Measurements from ENCODE around the gene ERC1.

The ERC1 gene

DNA sequence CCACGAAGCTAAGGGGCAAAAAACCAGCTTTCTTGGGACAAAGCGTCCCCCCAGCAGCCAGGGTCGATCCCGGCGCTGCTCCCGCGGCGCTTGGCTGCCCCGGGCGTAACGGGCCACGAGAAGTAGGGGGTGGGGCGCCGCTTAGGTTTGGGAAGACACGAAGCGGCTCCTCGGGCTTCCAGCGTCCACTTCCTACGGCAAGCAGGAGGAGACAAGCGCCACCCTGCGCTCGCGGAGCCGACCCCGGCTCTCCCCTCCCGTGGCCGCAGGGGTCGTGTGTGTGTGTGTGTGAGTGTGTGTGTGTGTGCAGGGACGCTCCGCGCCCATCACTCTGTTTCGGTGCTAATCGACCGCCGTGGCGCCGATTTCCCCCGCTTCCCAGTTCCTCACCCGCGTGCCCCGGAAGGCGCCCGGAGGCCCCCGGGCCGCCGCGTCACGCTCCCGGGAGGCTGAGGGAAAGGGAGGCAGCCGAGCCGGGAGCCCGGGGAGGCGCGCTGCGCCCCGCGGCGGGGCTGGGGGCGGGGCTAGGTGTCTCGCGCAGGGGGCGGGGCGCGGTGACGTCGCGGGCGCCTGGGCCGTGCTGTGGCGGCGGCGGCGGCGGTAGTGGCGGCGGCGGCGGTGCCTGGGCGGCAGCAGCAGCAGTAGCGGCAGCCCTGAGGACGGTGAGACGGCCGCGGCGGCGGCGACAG lies at the start of gene ERC1:
ERC1 (plus strand) TSS at position 563 of the 689 bp plus-strand sequence. CDS start 36,681 bp downstream, outside the sequence.
- FAIRE-seq (no peak), DNase-seq (ENCODE audit: insufficient read length, low spot score) (peak; percentile 81)

DNA sequence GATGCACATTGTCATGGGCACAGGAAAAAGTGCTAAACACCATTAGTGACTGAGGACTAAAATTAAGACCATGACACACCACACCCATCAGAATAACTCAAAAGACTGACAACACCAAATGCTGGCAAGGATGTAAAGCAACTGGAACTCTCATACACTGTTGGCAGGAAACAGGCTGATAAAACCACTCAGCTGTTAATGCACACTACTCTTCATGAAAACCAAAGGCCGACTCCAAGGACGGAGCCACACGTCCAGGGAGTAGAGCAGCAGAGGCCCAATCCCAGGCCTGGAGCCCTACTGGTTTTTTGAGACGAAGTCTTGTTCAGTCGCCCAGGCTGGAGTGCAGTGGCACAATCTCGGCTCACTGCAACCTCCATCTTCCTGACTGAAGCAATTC lies 48.0 kb upstream of the ERC1 start:
- no peak for DNase-seq (ENCODE audit: insufficient read length, low spot score)
- no peak for FAIRE-seq

- FAIRE-seq, result no peak
- DNase-seq (ENCODE audit: insufficient read length, low spot score), result no peak
These were observed 46.8 kb upstream of the ERC1 start for GRCh38 chr12:944211-944610.

DNA sequence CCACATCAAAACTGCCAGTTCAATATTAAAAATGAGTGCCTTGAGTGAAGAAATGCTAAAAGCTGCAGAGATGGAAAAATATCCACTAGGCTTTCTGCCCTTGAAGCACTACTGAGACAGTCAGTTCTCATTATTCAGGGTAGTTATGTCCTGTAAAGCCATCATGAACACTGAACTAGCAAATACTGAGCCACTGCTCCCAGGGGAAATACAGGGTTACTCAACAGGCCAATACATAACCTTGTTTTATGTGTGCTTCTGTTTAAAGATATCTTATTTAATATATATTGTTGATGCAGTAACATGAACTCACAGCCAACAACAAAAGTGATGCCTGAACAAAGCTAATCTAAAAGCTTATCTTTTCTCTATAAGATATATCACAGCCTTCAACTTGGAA lies 44.8 kb upstream of the ERC1 start:
- no peak for DNase-seq (ENCODE audit: insufficient read length, low spot score)
- FAIRE-seq, result no peak

DNA sequence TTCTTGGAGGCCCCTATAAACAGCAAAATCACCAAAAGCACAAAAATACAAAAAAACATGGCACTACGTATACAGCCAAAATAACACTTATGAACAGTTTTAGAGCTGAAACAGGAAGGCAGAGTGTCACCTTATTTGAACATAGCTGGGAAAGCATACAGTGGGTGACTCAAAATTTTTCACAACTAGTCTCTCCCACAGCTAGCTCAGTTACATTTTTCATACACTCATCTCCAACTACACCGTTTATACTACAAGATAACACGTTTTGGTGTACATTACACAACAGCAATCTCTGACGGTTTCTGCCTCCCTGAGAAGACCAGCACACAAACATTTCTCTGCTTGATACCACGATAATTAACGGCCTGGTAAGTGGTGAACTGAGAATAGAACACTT lies 44.4 kb upstream of the ERC1 start:
- FAIRE-seq (peak; percentile 18), DNase-seq (ENCODE audit: insufficient read length, low spot score) (no peak)

GRCh38 chr12:948238-948637 lies 42.8 kb upstream of the ERC1 start:
- no peak for FAIRE-seq
- no peak for DNase-seq (ENCODE audit: insufficient read length, low spot score)

GRCh38 chr12:949453-950191 lies 41.4 kb upstream of the ERC1 start, which contains the start of gene RAD52:
Gene RAD52 (minus strand): TSS chr12:949694. CDS start chr12:933058, 16,636 bp downstream.
- DNase-seq (ENCODE audit: insufficient read length, low spot score), result peak; percentile 75
- FAIRE-seq, result peak; percentile 89

DNA sequence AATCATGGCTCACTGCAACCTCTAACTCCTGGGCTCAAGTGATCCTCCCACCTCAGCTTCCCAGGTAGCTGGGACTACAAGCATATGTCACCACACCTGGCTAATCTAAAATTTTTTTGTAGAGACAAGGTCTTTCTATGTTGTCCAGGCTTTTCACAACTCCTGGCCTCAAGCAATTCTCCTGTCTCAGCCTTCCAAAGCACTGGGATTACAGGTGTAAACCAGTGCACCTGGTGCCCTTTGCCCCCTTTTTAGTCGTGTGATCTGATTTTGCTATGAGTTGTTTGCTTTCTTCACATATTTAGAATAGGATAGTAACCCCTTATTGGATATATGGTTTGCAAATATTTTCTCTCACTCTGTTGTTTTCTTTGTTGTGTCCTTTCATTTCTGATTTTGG lies 39.8 kb upstream of the ERC1 start:
- no peak for FAIRE-seq
- no peak for DNase-seq (ENCODE audit: insufficient read length, low spot score)

- no peak for DNase-seq (ENCODE audit: insufficient read length, low spot score)
- no peak for FAIRE-seq
These were observed 37.2 kb upstream of the ERC1 start for GRCh38 chr12:953776-954175.

GRCh38 chr12:954741-955140 lies 36.3 kb upstream of the ERC1 start:
- DNase-seq (ENCODE audit: insufficient read length, low spot score) (no peak), FAIRE-seq (no peak)

GRCh38 chr12:955939-956338 lies 35.1 kb upstream of the ERC1 start:
- FAIRE-seq (no peak), DNase-seq (ENCODE audit: insufficient read length, low spot score) (no peak)

GRCh38 chr12:958588-959123 lies 32.4 kb upstream of the ERC1 start:
- DNase-seq (ENCODE audit: insufficient read length, low spot score), result no peak
- peak; percentile 70 for FAIRE-seq

GRCh38 chr12:966724-967123 lies 24.3 kb upstream of the ERC1 start:
- no peak for FAIRE-seq
- DNase-seq (ENCODE audit: insufficient read length, low spot score), result no peak

- DNase-seq (ENCODE audit: insufficient read length, low spot score), result no peak
- FAIRE-seq, result no peak
These were observed 23.4 kb upstream of the ERC1 start for GRCh38 chr12:967641-968040.

DNA sequence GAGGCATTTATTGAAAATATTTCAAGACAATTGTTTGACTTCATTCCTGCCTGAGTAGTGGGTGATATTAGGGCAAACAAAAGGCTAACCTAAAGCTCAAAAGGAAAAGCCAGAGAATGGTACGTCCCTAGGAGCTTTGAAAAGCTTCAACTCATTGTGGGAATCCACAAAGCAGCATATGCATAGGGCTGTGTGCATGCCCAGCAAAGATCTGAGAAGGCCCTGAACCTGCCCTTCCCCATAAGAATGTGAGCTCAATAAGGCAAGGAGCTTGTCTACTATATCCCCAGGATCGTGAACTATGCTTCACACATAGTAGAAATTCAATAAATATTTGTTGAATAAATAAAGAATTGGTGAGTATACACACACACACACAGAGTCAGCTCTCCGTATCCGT lies 22.5 kb upstream of the ERC1 start:
- no peak for DNase-seq (ENCODE audit: insufficient read length, low spot score)
- no peak for FAIRE-seq

DNA sequence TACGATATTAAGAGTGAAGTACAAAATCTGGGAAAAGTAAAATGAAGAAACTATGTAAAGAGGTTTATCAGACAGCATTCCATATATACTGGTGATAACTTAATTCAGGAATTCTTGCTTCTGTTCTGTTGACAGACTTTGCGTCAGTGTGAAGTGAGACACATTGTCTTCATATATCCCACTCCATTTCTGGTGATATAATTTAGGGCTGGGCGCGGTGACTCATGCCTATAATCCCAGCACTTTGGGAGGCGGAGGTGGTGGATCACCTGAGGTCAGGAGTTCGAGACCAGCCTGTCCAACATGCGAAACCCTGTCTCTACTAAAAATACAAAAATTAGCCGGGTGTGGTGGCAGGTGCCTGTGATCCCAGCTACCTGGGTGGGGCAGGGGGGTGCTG lies 21.2 kb upstream of the ERC1 start:
- no peak for FAIRE-seq
- DNase-seq (ENCODE audit: insufficient read length, low spot score), result no peak

DNA sequence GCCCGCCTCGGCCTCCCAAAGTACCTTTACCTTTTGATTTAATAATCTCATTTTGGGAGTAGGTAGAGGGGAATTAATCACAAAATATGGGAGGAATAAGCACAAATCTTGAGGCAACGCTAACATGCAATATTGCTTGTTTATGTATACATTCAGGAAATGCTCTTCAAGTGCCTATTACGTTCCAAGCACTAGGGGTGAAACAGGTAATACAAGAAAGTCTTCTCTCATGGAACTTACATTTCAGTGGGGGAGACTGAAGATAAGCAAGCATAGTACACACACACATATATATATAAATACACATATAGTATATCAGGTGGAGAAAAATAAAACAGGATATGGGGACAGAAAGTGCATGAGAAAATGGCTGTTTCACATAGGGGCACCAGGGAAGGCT lies 19.0 kb upstream of the ERC1 start:
- no peak for FAIRE-seq
- DNase-seq (ENCODE audit: insufficient read length, low spot score), result no peak

GRCh38 chr12:974271-974862 lies 16.7 kb upstream of the ERC1 start:
- FAIRE-seq, result no peak
- no peak for DNase-seq (ENCODE audit: insufficient read length, low spot score)

DNA sequence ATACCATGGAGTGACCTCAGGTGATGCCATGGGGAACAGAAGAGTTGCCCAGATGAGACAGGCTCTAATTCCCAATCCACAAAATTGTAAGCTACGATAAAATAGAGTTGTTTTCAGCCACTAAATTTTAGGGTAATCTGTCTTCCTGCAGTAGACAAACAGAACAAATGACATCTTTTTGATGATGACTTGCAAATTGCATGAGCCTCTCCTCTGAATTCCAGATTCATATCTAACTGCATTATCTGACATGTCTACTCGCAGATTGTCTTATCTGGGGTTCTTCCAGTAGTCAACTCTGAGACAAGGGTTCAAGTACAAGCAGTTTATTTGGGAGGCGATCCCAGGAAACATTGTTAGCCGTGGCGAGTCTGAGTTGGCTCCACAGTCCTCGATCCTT lies 14.4 kb upstream of the ERC1 start:
- FAIRE-seq (no peak), DNase-seq (ENCODE audit: insufficient read length, low spot score) (no peak)

DNA sequence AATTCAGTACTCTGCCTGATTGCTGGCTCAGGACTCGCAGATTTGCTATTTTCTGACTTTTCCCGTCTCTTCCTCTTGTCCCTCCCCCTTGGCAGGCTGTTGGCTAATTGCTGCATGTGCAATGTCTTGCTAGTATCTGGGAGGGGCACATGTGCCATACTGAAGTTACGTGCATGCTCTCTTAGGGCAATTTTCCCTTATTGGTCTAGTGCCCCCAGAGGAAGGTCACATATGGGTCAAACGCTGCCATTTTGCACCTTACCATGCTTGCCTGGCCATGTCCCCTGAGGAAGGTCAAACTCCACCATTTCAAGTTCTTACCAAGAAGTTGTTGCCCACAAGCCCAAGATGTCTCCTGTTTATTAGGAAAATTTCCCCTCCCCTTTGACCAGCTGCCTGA lies 13.9 kb upstream of the ERC1 start:
- DNase-seq (ENCODE audit: insufficient read length, low spot score) (no peak), FAIRE-seq (no peak)

DNA sequence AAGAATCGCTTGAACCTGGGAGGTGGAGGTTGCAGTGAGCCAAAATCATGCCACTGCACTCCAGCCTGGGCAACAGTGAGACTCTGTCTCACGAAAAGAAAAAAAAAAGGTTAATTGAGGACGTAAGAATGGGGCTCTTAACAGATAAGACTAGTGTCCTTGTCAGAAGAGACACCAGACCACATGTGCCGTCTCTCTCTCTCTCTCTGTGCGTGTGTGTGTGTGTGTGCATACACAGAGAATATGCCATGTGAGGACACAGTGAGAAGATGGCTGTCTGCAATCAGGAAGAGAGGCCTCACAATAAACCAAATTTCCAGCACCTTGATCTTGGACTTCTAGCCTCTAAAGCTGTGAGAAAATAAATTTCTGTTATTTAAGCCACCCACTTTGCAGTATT lies 11.7 kb upstream of the ERC1 start:
- FAIRE-seq, result no peak

More for the DNA sequence above, 11.7 kb upstream of the ERC1 start:
- DNase-seq (ENCODE audit: insufficient read length, low spot score), result no peak
